MM.1S (cell line): Measurements from ENCODE around the gene MKLN1.

Source experiments
- DNase-seq: peaks from one replicate; pipeline ENCODE4 v3.0.0-alpha.2; 2015
- H2AFZ ChIP-seq: fragments of 300-600 bp; sonication (generic); 2 replicates; pipeline ENCODE4 v1.6.0; 2016; ENCODE audit warnings: antibody characterized with exemption, low read length
- H3F3A ChIP-seq: fragments of 300-600 bp; sonication (generic); 2 replicates; pipeline ENCODE4 v1.6.1; 2016; ENCODE audit warnings: mild to moderate bottlenecking, antibody characterized with exemption, low read length, moderate library complexity, mixed read lengths; ENCODE audit not compliant: insufficient read depth
- H3K27ac ChIP-seq: fragments of 300-600 bp; sonication (generic); 2 replicates; pipeline ENCODE4 v1.5.1; 2016; ENCODE audit warnings: mild to moderate bottlenecking, low read length
- H3K27me3 ChIP-seq: fragments of 300-600 bp; sonication (generic); replicated peaks from 2 replicates; pipeline ENCODE4 v1.6.0; 2016; ENCODE audit warnings: low read length; ENCODE audit not compliant: insufficient read depth
- H3K36me3 ChIP-seq: fragments of 300-600 bp; sonication (generic); replicated peaks from 2 replicates; pipeline ENCODE4 v1.6.1; 2016; ENCODE audit warnings: mild to moderate bottlenecking, low read length, mixed read lengths; ENCODE audit not compliant: insufficient read depth
- H3K4me1 ChIP-seq: fragments of 300-600 bp; sonication (generic); 2 replicates; pipeline ENCODE4 v1.6.1; 2016; ENCODE audit warnings: low read length, mixed read lengths
- H3K4me2 ChIP-seq: fragments of 300-600 bp; sonication (generic); 2 replicates; pipeline ENCODE4 v1.6.0; 2016; ENCODE audit warnings: low read depth, low read length
- H3K4me3 ChIP-seq: fragments of 300-600 bp; sonication (generic); 2 replicates; pipeline ENCODE4 v1.5.1; 2016; ENCODE audit warnings: low read length, mixed read lengths
- H3K79me2 ChIP-seq: fragments of 300-600 bp; sonication (generic); 2 replicates; pipeline ENCODE4 v1.6.1; 2016; ENCODE audit warnings: mixed run types, low read length, mixed read lengths
- H3K9ac ChIP-seq: fragments of 300-600 bp; sonication (generic); 2 replicates; pipeline ENCODE4 v1.6.1; 2016; ENCODE audit warnings: low read length, mixed read lengths
- H3K9me2 ChIP-seq: fragments of 300-600 bp; sonication (generic); replicated peaks from 2 replicates; pipeline ENCODE4 v1.6.1; 2016; ENCODE audit warnings: mild to moderate bottlenecking, low read length, mixed read lengths; ENCODE audit not compliant: insufficient read depth
- H3K9me3 ChIP-seq: fragments of 300-600 bp; sonication (generic); replicated peaks from 2 replicates; pipeline ENCODE4 v1.6.1; 2016; ENCODE audit warnings: mild to moderate bottlenecking, low read length, mixed read lengths; ENCODE audit not compliant: insufficient read depth
- H4K20me1 ChIP-seq: fragments of 300-600 bp; sonication (generic); 2 replicates; pipeline ENCODE4 v1.6.1; 2016; ENCODE audit warnings: mild to moderate bottlenecking, low read length, moderate library complexity, mixed read lengths; ENCODE audit not compliant: insufficient read depth
- EZH2 ChIP-seq: fragments of 300-600 bp; sonication (generic); optimal IDR thresholded peaks from 2 replicates; pipeline ENCODE3; 2017; ENCODE audit warnings: low read depth, mild to moderate bottlenecking, antibody characterized with exemption, low read length, mixed read lengths
- EZH2phosphoT487 ChIP-seq: fragments of 300-600 bp; sonication (generic); IDR thresholded peaks from 2 replicates; pipeline ENCODE4 v1.6.1; 2018; ENCODE audit warnings: antibody characterized with exemption, low read length
- TF ChIP-seq, protein P1 (sequence below): fragments of 300-600 bp; sonication (generic); IDR thresholded peaks from 2 replicates; pipeline ENCODE4 v1.5.1; 2016; ENCODE audit warnings: antibody characterized with exemption, low read length, mixed read lengths

Gene MKLN1

DNA sequence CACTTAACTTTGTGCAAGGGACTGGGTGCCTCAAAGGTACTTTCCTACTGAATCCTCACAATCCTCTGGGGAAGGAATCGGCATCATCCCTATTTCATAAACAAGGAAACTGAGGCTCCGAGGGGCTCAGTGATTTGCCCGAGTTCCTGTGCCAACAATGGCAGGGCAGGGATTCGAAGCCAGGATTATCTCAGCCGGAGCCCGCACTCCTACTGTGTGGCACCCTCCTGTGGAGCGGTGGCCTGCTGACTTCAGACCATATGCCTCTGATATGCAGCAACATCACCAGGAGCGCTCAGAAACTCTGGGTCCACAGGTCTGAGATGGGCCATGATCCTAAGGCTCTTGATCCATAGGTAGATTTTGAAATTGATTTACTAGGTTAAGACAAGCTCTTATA is 182.1 kb downstream of the MKLN1 start:
- Histone ChIP-seq H3K9me2 (no peaks in the 10 kb centered on the region), H3F3A (no peaks in the 10 kb centered on the region), H3K36me3 (no peaks in the 10 kb centered on the region), H3K9ac (no peak overlapping the region), H3K9me3 (no peaks in the 10 kb centered on the region), H3K27me3 (no peaks in the 10 kb centered on the region), H2AFZ (no peak overlapping the region), H4K20me1 (no peaks in the 10 kb centered on the region), H3K4me3 (no peak overlapping the region), H3K4me2 (no peak overlapping the region), H3K4me1 (peaks cover 8% of the 10 kb centered on the region; the same call in 1 of the 2 replicates), H3K79me2 (no peaks in the 10 kb centered on the region), H3K27ac (no peak overlapping the region)
- DNase-seq = no peak
- TF ChIP-seq, protein P1, sequence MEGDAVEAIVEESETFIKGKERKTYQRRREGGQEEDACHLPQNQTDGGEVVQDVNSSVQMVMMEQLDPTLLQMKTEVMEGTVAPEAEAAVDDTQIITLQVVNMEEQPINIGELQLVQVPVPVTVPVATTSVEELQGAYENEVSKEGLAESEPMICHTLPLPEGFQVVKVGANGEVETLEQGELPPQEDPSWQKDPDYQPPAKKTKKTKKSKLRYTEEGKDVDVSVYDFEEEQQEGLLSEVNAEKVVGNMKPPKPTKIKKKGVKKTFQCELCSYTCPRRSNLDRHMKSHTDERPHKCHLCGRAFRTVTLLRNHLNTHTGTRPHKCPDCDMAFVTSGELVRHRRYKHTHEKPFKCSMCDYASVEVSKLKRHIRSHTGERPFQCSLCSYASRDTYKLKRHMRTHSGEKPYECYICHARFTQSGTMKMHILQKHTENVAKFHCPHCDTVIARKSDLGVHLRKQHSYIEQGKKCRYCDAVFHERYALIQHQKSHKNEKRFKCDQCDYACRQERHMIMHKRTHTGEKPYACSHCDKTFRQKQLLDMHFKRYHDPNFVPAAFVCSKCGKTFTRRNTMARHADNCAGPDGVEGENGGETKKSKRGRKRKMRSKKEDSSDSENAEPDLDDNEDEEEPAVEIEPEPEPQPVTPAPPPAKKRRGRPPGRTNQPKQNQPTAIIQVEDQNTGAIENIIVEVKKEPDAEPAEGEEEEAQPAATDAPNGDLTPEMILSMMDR = no peak

DNA sequence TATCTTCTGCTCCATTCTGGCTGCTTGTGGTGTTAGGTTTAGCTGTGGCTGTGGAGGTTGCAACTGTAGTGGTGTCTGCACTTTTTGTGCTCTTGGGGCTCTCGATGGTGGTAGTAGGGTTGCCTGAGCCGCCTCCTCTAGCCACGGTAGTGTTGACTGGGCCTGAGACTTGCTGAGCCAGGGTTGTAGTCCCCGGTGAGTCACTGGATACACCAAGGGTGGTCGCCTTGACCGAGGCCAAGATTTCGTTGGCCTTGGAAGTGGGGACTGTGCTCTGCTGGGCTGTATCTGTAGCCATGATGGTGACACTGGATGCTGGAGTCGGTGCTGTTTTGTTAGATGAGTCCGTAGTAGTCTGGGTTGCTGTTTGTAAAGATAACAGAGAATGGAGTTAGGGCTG is 183.4 kb downstream of the MKLN1 start:
- Histone ChIP-seq H4K20me1 (no peaks in the 10 kb centered on the region), H3K9ac (no peak overlapping the region), H3K4me3 (no peak overlapping the region), H3K4me1 (peaks cover 8% of the 10 kb centered on the region; the same call in 1 of the 2 replicates), H3K9me3 (no peaks in the 10 kb centered on the region), H3F3A (no peaks in the 10 kb centered on the region), H3K79me2 (no peaks in the 10 kb centered on the region), H2AFZ (no peak overlapping the region), H3K4me2 (no peak overlapping the region), H3K27me3 (no peaks in the 10 kb centered on the region), H3K36me3 (no peaks in the 10 kb centered on the region), H3K9me2 (no peaks in the 10 kb centered on the region), H3K27ac (no peak overlapping the region)
- TF ChIP-seq, protein P1 = no peak
- TF ChIP-seq EZH2 (no peak), EZH2phosphoT487 (no peak)
- DNase-seq = no peak

DNA sequence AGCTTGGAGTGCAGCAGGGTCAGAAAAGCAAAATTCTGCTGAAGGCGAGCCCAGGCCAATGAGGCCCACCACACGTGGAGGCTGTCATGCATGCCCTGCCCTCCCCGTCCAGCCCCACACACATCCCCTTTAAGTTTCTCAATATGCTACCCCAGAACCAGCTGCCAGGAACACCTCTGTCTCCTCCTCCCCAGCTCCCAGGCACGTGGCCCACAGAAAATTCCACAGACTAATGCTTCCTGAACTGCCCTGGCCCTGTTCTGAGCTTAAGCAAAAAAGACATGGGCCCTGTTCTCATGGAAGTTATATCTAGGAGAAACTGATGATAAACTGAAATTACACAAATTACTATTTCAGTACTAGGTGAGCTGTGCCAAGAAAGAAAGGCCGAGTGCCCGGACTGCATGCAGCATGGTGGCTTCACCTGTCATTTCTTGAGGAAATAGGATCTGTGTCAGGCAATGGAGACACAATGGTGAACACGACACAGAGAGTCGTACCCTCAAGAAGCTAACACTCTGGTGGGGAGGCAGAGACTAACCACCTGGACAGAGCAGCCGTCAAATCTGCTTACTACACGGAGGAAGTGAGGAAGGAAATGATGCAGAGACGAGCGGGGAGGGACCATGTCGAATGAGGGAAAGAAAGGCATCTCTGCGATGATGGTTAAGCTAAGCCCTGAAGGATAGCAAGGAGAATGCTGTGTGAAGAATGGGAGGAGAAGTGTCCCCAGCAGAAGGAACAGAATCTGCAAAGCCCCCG is 184.3 kb downstream of the MKLN1 start:
- Histone ChIP-seq H3K4me1 (peaks cover 8% of the 10 kb centered on the region; the same call in 1 of the 2 replicates), H3K4me2 (no peak overlapping the region), H3K27ac (no peak overlapping the region), H2AFZ (no peak overlapping the region), H4K20me1 (no peaks in the 10 kb centered on the region), H3K79me2 (no peaks in the 10 kb centered on the region), H3K9ac (no peak overlapping the region), H3F3A (no peaks in the 10 kb centered on the region), H3K4me3 (no peak overlapping the region), H3K36me3 (no peaks in the 10 kb centered on the region), H3K27me3 (no peaks in the 10 kb centered on the region), H3K9me2 (no peaks in the 10 kb centered on the region), H3K9me3 (no peaks in the 10 kb centered on the region)
- DNase-seq = no peak
- no peak for TF ChIP-seq EZH2
- no peak for TF ChIP-seq EZH2phosphoT487
- TF ChIP-seq, protein P1 = no peak
